CD4-positive, alpha-beta T cell treated with Interleukin-15 for 4 hours (primary cell): ENCODE results near the gene KRTAP12-2.
"Not testable (repeated sequence)": the region's sequence is repeated elsewhere in the genome, so short reads cannot be mapped to it uniquely, and the experiment has no call there.

ENCODE experiments used
- DNase-seq: peaks from one replicate; pipeline ENCODE4 v3.0.0-alpha.2; 2020; ENCODE audit warnings: low spot score

KRTAP12-2 gene

GRCh38 chr21:44650265-44650972 is 16.3 kb downstream of the KRTAP12-2 start:
- DNase-seq: no peak

- DNase-seq: no peak
These were observed 17.1 kb downstream of the KRTAP12-2 start for GRCh38 chr21:44649521-44650100.

DNA sequence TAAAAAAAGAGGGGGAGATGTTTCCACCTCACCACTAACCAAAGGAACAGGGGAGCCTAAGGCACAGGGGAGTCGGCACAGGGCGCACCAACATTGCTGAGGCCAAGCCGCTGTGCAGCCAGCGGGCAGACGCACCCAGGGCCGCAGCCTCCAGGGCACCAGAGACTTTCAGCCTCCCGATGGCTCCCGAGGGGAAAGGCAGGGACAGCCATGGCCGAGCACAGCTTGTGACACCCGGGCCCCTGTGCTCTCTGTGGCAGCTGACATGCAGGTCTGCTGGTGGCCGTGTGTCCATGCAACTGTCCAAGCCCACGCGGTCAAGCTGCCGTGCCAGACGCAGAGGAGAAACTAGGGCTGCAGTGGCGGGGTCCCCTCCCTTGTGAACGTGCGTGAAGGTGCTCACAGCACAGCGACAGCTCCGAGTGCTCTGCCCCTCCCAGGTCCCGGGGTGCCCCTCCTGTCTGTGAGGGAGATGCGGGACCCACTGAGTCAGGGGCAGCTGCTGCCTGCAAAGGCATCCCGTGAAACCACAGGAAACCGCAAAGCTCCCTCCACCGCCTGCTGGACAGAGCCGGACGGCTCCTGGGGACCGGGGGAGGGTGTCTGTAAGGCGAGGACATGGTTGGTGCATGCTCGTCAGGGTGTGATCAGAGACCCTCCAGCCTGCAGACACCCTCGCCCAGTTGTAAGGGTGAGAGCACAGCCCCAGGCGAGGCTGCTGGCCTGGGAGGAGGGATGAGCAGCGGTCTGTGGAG is 18.0 kb downstream of the KRTAP12-2 start:
- DNase-seq: no peak

DNA sequence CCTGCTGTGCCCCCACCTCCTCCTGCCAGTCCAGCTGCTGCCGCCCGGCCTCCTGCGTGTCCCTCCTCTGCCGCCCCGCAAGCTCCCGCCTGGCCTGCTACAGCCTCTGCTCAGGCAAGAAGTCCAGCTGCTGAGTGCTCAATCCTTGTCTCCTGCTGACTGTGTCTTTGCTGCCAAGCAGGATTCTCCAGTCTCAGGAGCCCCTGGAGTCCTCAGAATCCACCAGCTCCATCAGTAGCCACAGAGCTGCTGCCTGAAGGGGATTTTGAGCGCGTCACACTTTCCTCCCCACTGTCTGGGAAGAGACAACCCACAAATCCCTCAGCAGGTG is 19.5 kb downstream of the KRTAP12-2 start:
- DNase-seq: no peak

DNA sequence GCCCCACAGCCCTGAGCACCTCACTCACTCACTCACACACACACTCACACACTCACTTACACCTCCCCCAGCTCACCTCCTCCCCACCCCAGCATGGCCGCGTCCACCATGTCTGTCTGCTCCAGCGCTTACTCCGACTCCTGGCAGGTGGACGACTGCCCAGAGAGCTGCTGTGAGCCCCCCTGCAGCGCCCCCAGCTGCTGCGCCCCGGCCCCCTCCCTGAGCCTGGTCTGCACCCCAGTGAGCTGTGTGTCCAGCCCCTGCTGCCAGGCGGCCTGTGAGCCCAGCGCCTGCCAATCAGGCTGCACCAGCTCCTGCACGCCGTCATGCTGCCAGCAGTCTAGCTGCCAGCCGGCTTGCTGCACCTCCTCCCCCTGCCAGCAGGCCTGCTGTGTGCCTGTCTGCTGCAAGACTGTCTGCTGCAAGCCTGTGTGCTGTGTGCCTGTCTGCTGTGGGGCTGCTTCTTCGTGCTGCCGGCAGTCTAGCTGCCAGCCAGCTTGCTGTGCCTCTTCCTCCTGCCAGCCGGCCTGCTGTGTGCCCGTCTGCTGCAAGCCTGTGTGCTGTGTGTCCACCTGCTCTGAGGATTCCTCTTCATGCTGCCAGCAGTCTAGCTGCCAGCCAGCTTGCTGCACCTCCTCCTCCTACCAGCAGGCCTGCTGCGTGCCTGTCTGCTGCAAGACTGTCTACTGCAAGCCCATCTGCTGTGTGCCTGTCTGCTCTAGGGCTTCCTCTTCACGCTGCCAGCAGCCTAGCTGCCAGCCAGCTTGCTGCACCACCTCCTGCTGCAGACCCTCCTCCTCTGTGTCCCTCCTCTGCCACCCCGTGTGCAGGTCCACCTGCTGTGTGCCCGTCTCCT is 20.1 kb downstream of the KRTAP12-2 start, which contains the start of gene KRTAP10-11:
Gene KRTAP10-11 (plus strand): TSS at position 49 of the 856 bp plus-strand sequence. CDS start 45 bp downstream, at position 94.
- DNase-seq: not testable (repeated sequence)

DNA sequence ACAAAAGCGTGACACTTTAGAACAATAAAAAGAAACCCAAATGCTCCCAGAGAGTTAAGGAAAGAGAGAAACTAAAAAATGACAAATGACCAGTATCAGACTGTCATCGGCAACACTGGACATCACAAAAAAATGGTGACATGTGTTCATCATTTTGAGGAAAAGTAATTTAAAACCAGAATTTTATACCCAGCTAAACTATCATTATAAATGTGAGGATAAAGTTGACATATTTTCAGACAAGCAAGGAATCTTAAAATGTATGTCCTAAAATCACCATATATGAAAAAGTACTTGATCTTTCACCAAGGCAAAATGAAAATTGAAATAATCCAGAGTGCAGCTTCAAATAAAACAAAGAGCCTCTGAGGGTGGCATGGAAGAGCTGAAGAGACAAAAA is 21.8 kb downstream of the KRTAP12-2 start:
- DNase-seq: no peak

- DNase-seq: no peak
These were observed 22.9 kb downstream of the KRTAP12-2 start for GRCh38 chr21:44643741-44644310.

- no peak for DNase-seq
These were observed 26.0 kb downstream of the KRTAP12-2 start for GRCh38 chr21:44640761-44641160.

GRCh38 chr21:44639331-44639655 is 27.4 kb downstream of the KRTAP12-2 start:
- DNase-seq: no peak

DNA sequence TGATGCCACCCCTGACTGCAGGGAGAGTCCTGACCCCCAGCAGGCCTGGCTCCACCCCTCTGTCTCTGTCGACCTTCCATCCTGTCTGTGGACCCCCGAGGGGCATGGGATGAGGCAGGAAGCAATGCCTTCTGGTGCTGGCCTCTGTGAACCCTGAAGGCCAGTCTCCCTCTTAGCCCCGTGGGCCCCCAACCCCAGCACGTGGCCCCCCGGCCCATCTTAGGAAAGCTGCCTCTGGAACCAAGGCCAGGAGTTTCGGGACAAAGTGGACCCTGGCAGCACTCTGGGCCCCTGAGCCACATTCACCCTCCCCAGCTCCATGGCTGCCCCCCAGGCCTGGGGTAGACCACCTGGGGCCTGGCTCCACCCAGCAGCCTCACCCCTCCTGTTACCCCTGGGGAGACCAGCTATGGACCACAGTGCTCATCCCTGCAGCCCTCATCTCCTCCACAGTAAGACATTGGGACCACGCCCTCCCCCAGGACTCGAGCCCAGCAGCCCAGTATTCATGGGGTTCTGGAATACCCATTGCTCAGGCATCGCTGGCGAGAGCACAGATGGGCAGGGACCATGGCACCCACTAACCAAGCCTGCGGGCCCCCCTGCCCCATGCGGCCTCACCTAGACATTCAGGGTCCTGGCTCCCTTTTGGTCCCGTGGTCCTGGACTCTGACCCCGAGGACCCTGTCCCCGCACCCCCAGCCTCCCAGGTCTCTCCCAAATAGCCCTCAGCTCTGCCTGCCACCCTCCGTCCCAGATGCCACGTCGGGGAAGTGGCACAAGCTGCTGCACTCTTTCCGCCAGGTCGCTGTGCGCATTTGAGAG is 28.0 kb downstream of the KRTAP12-2 start:
- DNase-seq: not testable (repeated sequence)

DNA sequence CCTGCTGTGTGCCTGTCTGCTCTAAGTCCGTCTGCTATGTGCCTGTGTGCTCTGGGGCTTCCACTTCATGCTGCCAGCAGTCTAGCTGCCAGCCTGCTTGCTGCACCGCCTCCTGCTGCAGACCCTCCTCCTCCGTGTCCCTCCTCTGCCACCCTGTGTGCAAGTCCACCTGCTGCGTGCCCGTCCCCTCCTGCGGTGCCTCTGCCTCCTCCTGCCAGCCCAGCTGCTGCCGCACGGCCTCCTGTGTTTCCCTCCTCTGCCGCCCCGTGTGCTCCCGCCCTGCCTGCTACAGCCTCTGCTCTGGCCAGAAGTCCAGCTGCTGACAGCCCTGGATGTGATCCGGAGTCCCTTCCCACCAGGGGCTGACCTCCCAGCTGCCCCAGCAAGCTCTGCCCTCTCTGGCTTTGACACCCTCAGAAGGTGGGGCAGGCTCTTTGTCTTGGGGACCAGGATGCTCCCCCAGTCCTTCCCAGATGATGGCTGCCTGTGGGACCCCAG is 28.8 kb downstream of the KRTAP12-2 start:
- not testable (repeated sequence) for DNase-seq

DNA sequence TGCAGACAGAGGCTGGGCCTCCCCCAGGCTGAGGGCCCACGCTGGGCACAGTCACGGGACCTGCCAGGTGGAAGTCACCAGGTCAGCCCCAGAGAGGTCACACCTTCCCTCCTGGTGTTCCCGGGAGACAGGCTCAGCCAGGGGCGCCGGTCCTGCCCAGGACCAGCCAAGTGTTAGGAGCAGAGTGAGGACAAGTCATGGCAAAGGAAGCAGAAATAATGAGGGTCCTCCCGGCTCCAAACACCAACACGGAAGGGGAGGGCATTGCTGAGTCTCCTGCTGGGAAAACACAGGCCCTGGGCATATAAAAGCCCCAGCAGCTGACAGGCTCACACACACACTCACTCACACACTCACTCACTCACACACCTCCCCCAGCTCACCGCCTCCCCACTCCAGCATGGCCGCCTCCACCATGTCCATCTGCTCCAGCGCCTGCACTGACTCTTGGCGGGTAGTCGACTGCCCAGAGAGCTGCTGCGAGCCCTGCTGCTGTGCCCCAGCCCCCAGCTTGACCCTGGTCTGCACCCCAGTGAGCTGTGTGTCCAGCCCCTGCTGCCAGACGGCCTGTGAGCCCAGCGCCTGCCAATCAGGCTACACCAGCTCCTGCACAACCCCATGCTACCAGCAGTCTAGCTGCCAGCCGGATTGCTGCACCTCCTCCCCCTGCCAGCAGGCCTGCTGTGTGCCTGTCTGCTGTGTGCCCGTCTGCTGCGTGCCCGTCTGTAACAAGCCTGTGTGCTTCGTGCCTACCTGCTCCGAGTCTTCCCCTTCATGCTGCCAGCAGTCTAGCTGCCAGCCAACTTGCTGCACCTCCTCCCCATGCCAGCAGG is 29.5 kb downstream of the KRTAP12-2 start, which contains the start of gene KRTAP10-10:
Gene KRTAP10-10 (plus strand): TSS at position 339 of the 833 bp plus-strand sequence. CDS start 62 bp downstream, at position 401.
- DNase-seq: no peak

- no peak for DNase-seq
These were observed 30.3 kb downstream of the KRTAP12-2 start for GRCh38 chr21:44636209-44637017.

- DNase-seq: no peak
These were observed 34.7 kb downstream of the KRTAP12-2 start for GRCh38 chr21:44632067-44632466.

GRCh38 chr21:44630440-44630839 is 36.3 kb downstream of the KRTAP12-2 start:
- DNase-seq: peak; percentile 9

DNA sequence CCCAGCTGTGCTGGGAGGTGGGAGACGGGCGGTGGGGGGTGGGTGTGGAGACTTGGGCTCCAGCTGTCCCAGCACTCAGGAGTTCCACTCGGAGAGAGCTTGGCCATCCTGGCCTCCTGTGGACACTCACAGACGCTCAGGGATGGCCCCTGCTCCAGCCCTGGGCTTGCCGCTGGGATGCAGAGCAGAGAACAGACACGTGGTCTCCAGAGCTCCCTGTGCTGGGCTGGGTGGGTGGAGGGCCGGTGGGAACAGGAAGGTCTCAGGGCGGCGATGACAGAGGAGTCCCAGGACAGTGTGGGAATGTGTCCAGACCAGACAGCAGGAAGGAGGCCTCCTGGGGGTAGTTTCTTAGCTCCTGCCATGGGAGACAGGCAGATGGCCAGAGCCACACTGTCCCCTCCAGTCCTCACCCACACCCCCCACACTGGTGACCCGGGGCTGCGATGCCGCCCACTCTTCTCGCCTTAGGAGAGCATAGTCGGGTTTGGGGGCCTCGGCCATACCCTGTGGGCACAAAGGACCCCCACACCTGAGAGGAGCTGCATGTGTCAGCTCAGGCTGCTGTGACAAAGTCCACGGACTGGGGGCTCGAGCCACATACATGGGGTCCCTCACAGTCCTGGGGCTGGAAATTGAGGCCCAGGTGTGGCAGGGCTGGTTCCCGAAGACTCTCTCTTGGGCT is 37.9 kb downstream of the KRTAP12-2 start:
- no peak for DNase-seq

DNA sequence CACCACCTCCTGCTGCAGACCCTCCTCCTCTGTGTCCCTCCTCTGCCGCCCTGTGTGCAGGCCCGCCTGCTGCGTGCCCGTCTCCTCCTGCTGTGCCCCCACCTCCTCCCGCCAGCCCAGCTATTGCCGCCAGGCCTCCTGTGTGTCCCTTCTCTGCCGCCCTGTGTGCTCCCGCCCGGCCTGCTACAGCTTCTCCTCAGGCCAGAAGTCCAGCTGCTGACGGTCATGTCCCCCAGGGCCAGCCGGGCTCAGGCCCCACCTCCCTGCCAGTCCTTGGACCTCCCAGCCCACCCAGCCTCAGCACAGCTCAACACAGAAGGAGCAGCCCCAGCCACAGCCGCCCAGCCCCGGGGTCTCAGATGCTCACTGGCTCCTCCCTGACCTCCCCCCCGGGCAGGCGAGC is 38.9 kb downstream of the KRTAP12-2 start:
- DNase-seq: not testable (repeated sequence)

GRCh38 chr21:44627181-44627822 is 39.4 kb downstream of the KRTAP12-2 start:
- not testable (repeated sequence) for DNase-seq
